GM15510 (cell line): Measurements from ENCODE around the gene ATP7B.

ENCODE experiments used
- POLR2A ChIP-seq: IDR thresholded peaks from 3 replicates; pipeline ENCODE4 v1.6.1; 2011; ENCODE audit warnings: borderline replicate concordance; ENCODE audit not compliant: insufficient read length; ENCODE audit errors: extremely low read depth

ATP7B gene

DNA sequence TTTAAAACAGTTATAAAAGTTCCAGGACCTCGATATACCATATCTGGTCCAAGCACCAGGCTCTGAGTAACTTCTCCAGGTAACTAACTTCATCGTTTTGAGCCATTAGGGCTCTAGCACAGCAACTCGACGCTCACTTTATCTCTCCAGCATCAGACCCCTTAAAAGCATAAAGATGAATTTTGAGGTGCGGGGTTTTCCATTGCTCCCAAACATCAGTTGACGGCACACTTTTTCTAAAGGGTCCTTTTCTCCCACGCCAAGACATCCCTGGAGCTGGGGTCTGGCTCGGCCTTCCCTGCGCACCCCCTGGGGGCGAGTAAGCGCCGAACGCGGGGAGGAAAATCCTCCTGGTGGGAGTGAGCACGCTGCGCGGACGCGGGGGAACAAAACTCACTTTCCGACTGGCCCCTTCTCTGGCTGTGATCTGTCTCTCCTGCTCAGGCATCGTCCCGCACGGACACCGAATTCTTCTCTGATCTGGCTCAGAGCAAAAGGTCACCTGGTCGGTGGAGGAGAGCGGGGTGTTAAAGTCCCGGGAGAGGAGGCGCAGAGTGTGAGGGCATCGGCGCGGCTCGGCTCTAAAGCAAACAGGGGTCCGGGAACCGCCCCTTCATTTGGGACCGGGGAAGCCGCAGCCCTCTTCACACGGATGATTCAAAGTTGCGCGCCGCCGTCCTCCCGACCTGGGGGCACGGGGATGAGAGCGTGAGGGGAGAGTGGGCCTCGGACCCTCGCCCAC is at the start of gene ATP7B:
ATP7B (minus strand) TSS at position 561 of the 742 bp plus-strand sequence; CDS start at position 448, 113 bp downstream.
- no peak for TF ChIP-seq POLR2A

DNA sequence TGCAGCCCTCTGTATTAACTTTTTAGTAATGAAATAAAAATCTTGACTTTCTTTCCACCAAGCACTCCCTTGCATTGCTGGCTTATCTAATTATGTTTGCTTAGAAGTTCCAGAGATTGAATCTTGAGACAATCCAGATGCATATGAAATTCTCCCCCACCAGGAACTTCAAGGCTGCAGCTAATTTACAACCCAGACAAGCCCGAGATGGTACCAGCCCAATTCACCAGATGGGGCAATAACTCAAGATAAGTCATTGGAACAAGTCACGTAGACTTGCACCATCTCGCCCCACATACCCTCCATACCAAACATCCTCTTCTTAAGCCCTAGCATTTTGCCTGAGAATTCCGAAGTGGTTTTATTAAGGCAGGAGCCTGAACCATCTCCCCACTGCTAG is 42.2 kb upstream of the ATP7B start:
- TF ChIP-seq POLR2A, result no peak

DNA sequence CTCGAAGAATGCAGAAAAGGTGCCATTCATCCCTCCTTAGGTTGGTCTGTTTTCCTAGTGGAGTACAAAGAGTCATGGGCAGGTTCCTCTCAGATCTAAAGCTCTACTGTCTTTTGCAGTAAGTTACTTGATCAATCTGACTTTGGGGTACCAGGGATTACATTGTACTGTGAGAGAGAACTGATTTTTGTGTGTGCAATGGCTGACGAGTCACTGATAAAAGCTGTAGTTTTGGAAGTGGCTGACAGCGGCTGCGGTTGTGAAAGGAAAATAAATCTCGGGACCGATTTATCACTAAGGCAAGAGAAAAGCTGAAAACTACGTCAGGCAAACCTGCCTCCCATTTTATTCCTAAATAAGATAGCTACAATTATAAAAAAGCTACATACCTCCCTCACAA is 40.1 kb upstream of the ATP7B start:
- TF ChIP-seq POLR2A, result no peak

DNA sequence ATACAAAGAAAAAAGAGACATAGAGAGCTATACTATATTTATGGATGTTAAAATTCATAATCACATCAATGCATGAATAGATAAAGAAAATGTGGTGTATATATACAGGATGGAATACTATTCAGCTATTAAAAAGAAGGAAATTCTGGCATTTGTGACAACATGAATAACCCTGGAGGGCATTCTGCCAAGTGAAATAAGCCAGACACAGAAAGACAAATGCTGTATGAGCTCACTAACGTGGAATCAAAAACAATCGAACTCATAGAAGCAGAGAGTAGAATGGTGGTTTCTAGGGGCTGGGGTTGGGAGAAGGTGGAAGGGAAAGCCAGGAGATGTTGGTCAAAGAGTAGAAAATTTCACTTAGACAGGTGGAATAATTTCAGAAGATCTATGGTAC is 37.3 kb upstream of the ATP7B start:
- no peak for TF ChIP-seq POLR2A

DNA sequence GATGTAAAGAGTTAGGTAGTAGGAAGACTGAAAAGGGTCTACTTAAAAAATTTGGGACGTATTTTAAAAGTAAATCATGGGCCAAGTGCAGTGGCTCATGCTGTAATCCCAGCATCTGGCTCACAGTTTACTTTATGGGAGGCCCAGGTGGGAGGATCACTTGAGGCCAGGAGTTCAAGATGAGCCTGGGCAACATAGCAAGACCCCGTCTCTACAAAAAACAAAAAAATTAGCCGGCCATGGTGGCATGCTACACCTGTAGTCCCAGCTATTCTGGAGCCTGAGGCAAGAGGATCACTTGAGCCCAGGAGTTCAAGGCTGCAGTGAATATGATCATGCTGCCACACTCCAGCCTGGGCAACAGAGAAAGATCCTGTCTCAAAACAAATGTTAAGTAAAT is 36.2 kb upstream of the ATP7B start:
- no peak for TF ChIP-seq POLR2A

DNA sequence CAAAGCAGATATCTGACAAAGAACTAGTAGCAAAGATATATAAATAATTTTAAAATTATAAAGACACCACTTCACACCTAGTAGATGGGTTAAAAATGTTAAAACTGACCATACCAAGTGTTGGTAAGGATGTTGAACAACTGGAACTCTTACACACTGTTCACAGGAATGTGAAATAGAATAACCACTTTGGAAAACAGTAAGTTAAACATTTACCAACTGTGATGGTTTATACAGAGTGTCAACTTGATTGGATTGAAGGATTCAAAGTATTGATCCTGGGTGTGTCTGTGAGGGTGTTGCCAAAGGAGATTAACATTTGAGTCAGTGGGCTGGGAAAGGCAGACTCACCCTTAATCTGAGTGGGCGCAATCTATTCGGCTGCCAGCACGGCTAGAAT is 32.4 kb upstream of the ATP7B start:
- no peak for TF ChIP-seq POLR2A

DNA sequence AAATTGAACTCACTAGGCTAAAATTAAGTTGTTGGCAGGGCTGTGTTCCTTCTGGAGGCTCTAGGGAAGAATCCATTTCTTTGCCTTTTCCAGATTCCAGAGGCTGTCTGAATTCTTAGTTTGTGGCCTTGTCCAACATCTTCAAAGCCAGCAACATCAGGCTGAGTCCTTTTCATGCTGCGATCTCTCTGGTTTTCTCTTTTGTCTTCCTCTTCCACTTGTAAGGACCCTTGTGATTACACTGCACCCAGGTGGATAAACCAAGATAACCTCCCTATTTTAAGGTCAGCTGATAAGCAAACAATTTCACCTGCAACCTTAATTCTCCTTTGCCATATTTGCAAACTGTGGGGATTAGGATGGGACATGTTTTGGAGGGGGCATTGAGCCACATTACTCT is 24.8 kb upstream of the ATP7B start:
- no peak for TF ChIP-seq POLR2A

DNA sequence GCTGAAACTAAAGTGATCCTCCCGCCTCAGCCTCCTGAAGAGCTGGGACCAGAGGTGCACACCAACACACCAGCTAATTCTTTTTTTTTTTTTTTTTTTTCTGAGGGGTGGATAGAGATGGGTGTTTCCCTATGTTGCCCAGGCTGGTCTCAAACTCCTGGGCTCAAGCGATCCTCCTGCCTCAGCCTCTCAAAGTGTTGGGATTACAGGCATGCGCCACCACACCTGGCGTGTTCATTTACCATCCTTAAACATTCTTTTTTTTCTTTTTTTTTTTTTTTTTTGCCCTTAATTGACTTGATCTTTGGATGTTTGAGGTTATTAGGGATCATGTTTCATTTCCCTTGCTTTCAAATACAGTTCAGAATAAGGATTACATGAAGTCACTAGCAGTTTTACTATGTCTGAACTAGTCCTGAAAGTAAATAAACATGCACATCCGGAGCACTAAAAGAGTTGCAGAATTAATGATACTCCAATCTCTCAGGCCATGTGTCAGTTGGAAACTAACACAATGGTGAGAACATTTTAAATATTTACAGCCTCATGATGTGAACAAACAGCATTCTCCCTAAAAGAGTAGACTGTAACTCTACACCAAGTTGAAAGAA is 23.5 kb upstream of the ATP7B start:
- no peak for TF ChIP-seq POLR2A

DNA sequence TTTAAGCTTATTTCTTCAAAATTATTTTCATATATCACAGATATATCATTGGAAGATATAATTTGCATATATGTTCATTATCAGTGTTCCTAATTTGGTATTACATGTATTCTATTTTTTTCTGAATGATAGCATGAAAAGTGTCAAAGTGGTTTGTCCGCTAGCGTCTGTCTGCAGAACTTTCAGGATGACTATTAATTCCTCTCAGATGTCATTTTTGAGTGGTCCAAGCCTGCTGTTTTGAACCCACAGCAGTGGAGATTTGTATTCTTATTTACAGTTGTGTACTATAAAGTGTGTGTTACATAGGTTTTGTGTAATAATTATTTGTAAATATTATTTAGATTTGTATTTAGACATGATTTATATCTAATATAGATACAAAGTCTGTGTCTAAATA is 21.8 kb upstream of the ATP7B start:
- TF ChIP-seq POLR2A, result no peak

DNA sequence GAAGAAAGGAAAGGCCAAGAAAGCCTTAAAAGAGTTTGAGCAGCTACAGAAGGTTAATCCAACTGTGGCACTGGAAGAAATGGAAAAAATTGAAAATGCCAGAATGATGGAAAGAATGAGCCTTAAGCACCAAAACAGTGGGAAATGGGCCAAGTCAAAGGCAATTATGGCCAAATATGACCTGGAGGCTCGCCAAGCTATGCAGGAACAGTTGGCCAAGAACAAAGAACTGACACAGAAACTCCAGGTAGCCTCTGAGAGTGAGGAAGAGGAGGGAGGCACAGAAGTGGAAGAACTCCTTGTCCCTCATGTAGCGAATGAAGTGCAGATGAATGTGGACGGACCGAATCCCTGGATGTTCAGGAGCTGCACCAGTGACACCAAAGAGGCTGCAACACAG is 18.3 kb upstream of the ATP7B start:
- TF ChIP-seq POLR2A, result no peak

DNA sequence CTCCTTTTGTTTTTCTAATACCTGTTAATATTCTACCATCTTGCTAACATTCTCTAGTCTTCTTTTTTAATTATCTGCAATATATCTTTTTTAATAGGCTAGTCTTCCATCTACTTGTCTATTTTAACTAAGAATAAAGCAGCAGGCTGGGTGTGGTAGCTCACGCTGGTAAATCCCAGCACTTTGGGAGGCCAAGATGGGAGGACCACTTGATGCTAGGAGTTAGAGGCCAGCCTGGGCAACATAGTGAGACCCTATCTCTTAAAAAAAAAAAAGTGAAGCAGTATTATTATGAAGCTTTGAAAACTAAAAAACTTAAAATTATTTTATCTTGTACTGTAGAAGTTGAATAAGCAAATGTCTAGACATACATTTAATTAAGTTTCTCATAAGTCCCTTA is 16.6 kb upstream of the ATP7B start:
- TF ChIP-seq POLR2A, result no peak

DNA sequence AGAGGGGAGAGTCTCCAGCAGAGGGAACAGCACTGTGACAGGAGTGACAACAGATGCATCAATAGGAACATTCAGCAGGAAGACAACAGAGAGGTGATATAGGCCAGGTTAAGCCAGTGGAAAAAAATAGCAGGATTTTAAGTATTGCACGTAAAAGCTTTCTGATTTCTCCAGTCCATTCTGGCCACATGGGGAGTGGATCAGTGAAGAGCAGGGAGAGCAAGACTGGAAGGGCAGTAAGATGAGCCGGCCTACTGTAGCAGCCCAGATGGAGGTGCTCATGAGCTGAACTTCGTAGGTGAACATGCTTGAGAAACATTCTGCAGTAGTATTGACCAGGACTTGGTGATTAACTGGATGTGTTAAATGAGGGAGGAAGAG is 15.0 kb upstream of the ATP7B start:
- no peak for TF ChIP-seq POLR2A

DNA sequence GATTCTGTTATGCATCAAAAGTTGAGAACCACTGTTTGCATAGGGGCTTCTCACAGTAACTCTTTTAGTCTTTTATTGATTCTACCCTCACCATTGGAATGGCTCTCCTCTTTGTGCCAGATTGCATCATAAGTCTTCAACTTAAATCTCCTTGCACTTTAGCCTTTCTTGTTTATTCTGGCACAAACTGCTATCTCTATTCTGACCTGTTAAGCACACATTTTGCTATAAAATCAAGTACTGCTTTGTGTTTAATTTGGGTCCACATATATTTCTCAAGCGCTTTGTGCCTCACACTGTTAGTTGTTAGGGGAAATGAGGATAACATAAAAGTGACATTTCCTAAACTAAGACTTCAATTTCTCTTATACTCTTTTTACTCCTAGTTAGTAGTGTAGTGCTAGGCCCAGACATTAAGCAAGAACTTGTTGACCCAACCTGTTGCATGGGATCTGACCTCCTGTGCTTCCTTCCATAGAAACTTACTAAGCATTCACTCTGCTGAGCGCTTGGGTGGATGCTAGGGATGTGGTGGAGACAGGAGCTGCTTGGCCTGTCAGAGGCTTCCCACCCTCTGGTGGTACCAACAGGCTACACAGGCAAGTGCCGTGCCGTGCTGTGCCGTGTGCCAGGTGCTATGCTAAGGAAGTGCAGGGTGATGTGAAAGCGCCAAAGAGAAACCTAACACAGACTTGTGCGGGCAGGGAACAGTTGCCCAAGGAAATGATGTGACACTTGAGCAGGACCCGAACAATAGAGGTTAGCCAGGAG is 14.4 kb upstream of the ATP7B start:
- TF ChIP-seq POLR2A, result no peak

DNA sequence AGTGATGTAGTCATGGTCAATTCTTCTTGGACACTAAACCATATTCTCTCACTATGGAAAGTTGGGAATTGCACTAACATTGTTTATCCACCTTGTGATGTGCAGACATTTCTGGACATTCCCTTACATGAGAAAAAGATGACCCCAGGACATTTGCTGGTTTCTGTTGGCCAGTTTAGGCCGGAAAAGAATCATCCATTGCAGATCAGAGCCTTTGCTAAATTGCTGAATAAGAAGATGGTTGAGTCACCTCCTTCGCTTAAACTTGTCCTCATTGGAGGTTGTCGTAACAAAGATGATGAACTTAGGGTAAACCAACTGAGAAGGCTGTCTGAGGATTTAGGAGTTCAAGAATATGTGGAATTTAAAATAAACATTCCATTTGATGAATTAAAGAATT is 13.2 kb upstream of the ATP7B start, which contains the start of gene UTP14C:
UTP14C (plus strand) TSS at position 211 of the 400 bp plus-strand sequence. CDS start 4,114 bp downstream, outside the sequence.
- no peak for TF ChIP-seq POLR2A

DNA sequence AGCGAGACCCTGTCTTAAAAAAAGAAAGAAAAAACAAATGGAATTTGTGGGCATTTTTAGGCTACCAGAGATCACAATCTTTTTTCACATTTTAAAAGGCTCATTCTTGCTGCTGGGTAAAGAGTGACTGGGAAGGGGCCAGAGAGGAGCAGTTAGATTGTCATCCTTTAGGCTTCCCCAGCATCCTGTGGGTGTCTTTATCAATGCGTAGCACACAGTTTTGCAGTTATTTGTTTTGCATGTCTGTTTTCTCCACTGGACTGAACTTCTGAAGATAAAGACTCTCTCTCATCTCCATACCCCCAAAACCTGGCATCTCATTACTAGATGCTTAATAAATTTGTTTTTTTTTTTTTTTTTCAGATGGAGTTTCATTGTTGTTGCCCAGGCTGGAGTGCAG is 11.1 kb upstream of the ATP7B start:
- TF ChIP-seq POLR2A, result no peak
